Measurements from ENCODE around the gene NCKAP5. TPM values are rescaled to one million over a fixed set of nuclear protein-coding genes. Genes with fewer than 3 reads are reported as not detected.

Gene NCKAP5
- total and polyA plus RNA-seq, 2 experiments from 2014 or later, result 0.21 to 0.31 TPM

DNA sequence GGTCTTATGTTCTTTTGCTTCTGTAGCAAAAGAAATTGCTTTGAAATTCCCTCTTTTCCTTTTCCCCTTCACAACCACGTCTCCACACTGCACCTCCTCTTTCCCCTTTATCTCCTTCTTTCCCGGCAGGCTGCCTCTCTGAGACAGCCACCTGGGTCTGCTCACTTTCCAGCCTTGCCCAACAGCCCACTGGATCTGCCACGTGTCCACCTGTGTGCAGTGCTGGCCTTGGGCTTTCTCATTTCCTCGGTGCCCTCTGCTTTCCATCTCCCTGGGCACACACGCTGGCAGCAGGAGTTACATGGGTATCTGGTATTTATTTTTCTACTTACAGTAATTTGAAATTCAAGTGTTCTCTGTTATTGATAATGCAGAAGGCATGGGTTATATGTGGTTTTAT lies 684.8 kb downstream of the NCKAP5 start:
- Histone ChIP-seq H3K27me3 (no peaks in the 10 kb centered on the region), H3K36me3 (no peaks in the 10 kb centered on the region), H3K27ac (no peak overlapping the region), H3K4me1 (ENCODE audit: low read depth) (no peaks in the 10 kb centered on the region), H3K9me3 (ENCODE audit: low read depth) (no peaks in the 10 kb centered on the region), H3K4me3 (no peak overlapping the region)
- TF ChIP-seq, protein P1, sequence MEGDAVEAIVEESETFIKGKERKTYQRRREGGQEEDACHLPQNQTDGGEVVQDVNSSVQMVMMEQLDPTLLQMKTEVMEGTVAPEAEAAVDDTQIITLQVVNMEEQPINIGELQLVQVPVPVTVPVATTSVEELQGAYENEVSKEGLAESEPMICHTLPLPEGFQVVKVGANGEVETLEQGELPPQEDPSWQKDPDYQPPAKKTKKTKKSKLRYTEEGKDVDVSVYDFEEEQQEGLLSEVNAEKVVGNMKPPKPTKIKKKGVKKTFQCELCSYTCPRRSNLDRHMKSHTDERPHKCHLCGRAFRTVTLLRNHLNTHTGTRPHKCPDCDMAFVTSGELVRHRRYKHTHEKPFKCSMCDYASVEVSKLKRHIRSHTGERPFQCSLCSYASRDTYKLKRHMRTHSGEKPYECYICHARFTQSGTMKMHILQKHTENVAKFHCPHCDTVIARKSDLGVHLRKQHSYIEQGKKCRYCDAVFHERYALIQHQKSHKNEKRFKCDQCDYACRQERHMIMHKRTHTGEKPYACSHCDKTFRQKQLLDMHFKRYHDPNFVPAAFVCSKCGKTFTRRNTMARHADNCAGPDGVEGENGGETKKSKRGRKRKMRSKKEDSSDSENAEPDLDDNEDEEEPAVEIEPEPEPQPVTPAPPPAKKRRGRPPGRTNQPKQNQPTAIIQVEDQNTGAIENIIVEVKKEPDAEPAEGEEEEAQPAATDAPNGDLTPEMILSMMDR (IDR thresholded peaks at IDR 0.05; ENCODE audit: low read depth, low read length), result no peak
- DNase-seq (ENCODE audit: low read depth in 1 of 2, low spot score in 1 of 2), result no peak

DNA sequence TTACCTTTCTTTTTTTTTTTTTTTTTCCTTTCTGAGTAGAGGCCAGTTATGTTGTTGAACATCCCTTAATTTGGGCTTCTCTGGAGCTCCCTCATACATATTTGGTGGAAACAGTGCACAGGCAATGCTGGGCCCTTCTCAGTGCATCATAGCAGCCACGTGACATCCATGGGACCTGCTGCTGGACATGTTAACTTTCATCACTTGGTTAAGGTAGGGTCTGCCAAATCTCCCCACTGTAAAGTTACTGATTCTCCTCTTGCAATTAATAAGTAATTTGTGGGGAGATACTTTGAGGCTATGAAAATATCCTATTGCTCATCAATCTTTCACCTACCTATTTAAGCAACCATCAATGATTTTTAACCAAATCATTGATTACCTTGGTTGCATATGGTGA lies 686.7 kb downstream of the NCKAP5 start:
- Histone ChIP-seq H3K4me1 (ENCODE audit: low read depth) (no peaks in the 10 kb centered on the region), H3K27ac (no peak overlapping the region), H3K36me3 (no peaks in the 10 kb centered on the region), H3K9me3 (ENCODE audit: low read depth) (no peaks in the 10 kb centered on the region), H3K4me3 (no peak overlapping the region), H3K27me3 (no peaks in the 10 kb centered on the region)
- TF ChIP-seq, protein P1 (IDR thresholded peaks at IDR 0.05; ENCODE audit: low read depth, low read length), result no peak
- no peak for DNase-seq (ENCODE audit: low read depth in 1 of 2, low spot score in 1 of 2)

DNA sequence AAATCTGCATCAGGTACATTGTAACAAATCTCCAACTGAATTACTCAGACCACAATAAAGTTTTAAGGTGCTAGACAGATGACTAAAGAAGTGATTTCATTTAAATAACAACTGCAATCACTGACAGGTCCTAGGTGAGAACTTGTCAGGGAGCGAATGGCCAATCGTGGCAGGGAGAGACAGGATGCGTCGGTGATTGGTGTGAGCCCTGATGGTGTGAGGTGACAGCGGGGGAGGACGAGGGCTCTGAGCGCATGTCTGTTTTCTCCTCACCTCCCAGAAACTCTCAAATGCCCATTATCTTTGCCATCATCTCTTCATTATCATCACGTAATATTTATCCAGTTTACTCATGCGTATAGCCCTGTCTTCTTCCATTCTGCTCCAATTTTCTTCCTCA lies 690.3 kb downstream of the NCKAP5 start:
- Histone ChIP-seq H3K27me3 (no peaks in the 10 kb centered on the region), H3K4me3 (no peak overlapping the region), H3K4me1 (ENCODE audit: low read depth) (no peaks in the 10 kb centered on the region), H3K27ac (no peak overlapping the region), H3K9me3 (ENCODE audit: low read depth) (no peaks in the 10 kb centered on the region), H3K36me3 (no peaks in the 10 kb centered on the region)
- DNase-seq (ENCODE audit: low read depth in 1 of 2, low spot score in 1 of 2), result no peak
- TF ChIP-seq, protein P1 (IDR thresholded peaks at IDR 0.05; ENCODE audit: low read depth, low read length), result no peak

DNA sequence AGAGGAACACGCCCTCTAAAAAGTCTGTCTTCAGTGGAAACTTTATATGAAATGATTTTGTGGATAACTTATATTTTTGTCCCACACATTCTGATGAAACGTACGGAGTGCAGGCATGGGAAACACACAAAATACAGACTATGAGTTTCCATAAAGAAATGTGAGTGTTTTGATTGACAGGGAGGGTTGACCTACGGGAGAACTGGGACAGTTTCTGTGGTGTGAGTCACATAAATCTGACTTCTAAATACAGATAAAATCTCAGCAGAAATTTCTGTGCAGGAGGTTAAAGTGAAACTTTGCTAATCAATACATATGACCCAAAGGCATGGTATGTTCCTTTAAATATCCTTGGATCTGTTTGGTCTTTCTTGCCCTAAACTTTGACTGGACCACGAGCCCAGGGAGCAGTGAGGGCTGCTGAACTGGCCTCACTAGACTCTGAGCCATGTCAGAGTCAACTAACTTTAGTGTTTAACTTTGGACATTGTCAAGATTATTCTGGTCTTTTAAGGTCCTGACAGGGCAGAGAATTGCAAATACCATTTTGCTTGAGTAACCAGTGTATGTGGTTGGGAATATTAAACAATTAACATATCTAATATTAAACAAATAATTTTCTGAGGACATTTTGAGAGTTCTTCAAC lies 691.4 kb downstream of the NCKAP5 start:
- no peak for DNase-seq (ENCODE audit: low read depth in 1 of 2, low spot score in 1 of 2)
- TF ChIP-seq, protein P1 (IDR thresholded peaks at IDR 0.05; ENCODE audit: low read depth, low read length), result no peak
- Histone ChIP-seq H3K4me3 (no peak overlapping the region), H3K36me3 (no peaks in the 10 kb centered on the region), H3K9me3 (ENCODE audit: low read depth) (no peaks in the 10 kb centered on the region), H3K27me3 (no peaks in the 10 kb centered on the region), H3K27ac (no peak overlapping the region), H3K4me1 (ENCODE audit: low read depth) (no peaks in the 10 kb centered on the region)

DNA sequence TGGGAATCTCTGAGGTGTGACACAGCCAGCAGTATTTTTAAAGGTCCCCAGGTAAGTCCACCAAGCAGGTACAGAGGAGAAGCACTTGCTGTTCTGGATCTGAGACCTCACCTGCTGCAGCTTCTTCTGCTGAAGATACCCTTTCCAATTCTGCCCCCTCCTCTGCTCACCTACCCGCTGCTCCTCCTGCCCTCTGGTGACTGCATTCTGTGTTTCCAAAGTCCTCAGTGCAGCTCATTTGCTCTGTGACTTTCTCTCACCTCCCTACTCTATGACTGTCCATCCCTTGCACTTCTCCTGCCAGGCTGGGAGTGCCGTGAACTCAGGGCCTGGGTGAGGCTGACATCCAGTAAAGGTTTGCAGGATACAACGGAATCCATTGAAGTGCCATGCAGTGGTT lies 693.1 kb downstream of the NCKAP5 start:
- Histone ChIP-seq H3K4me1 (ENCODE audit: low read depth) (no peaks in the 10 kb centered on the region), H3K36me3 (no peaks in the 10 kb centered on the region), H3K9me3 (ENCODE audit: low read depth) (no peaks in the 10 kb centered on the region), H3K4me3 (no peak overlapping the region), H3K27me3 (no peaks in the 10 kb centered on the region), H3K27ac (no peak overlapping the region)
- DNase-seq (ENCODE audit: low read depth in 1 of 2, low spot score in 1 of 2), result no peak
- TF ChIP-seq, protein P1 (IDR thresholded peaks at IDR 0.05; ENCODE audit: low read depth, low read length), result no peak

Data from cardiac muscle cell (in vitro differentiated cells and primary cell).